SK-N-SH treated with all-trans-retinoic acid at 6 μM for 48 hours (cell line): Measurements from ENCODE around the gene MED27.
A peak's percentile ranks its signal among the peaks of the same experiment; 100 is the strongest.

ENCODE experiments used
- ATAC-seq: fragments of 200-7000 bp; cut with Tn5 transposase; 3 replicates; pipeline ENCODE4 v1.9.1; 2020; ENCODE audit warnings: mild to moderate bottlenecking, moderate library complexity
- ESRRG ChIP-seq: fragments of 250-450 bp; sonication (Bioruptor Pico); IDR thresholded peaks from 2 replicates; pipeline ENCODE4 v1.6.1; 2021; ENCODE audit warnings: mild to moderate bottlenecking
- GLIS3 ChIP-seq: fragments of 250-450 bp; sonication (Bioruptor Pico); IDR thresholded peaks from 2 replicates; pipeline ENCODE4 v1.5.0; 2020; ENCODE audit warnings: mild to moderate bottlenecking, moderate library complexity
- OSR1 ChIP-seq: fragments of 250-450 bp; sonication (Bioruptor Pico); IDR thresholded peaks from 2 replicates; pipeline ENCODE4 v1.8.0; 2022; ENCODE audit warnings: moderate library complexity, mild to moderate bottlenecking, inconsistent platforms
- PPARA ChIP-seq: fragments of 250-450 bp; sonication (Bioruptor Pico); IDR thresholded peaks from 2 replicates; pipeline ENCODE4 v1.5.0; 2020; ENCODE audit warnings: mild to moderate bottlenecking, borderline replicate concordance
- SNAI2 ChIP-seq: fragments of 250-450 bp; sonication (Bioruptor Pico); IDR thresholded peaks from 2 replicates; pipeline ENCODE4 v1.5.0; 2020; ENCODE audit warnings: mild to moderate bottlenecking, moderate library complexity
- TOX ChIP-seq: fragments of 250-450 bp; sonication (Bioruptor Pico); IDR thresholded peaks from 2 replicates; pipeline ENCODE4 v1.8.0; 2021; ENCODE audit warnings: mild to moderate bottlenecking, moderate library complexity, borderline replicate concordance
- ZC3H10 ChIP-seq: fragments of 250-450 bp; sonication (Bioruptor Pico); IDR thresholded peaks from 2 replicates; pipeline ENCODE4 v1.5.1; 2021; ENCODE audit warnings: mild to moderate bottlenecking, moderate library complexity
- ZFP30 ChIP-seq: fragments of 450-650 bp; formaldehyde crosslinking; IDR thresholded peaks from 2 replicates; pipeline ENCODE4 v1.5.0; 2022; ENCODE audit warnings: mild to moderate bottlenecking, moderate library complexity
- ZNF565 ChIP-seq: fragments of 450-650 bp; formaldehyde crosslinking; conservative IDR thresholded peaks from 2 replicates; pipeline ENCODE4 v1.5.0; 2020; ENCODE audit warnings: low read depth, mild to moderate bottlenecking, moderate library complexity
- ZNF70 ChIP-seq: fragments of 450-650 bp; formaldehyde crosslinking; IDR thresholded peaks from 2 replicates; pipeline ENCODE4 v1.5.0; 2020; ENCODE audit warnings: mild to moderate bottlenecking, moderate library complexity
- ZNF8 ChIP-seq: fragments of 450-650 bp; formaldehyde crosslinking; IDR thresholded peaks from 2 replicates; pipeline ENCODE4 v1.5.0; 2020; ENCODE audit warnings: mild to moderate bottlenecking, moderate library complexity
- TF ChIP-seq, protein P1 (sequence below): fragments of 250-450 bp; sonication (Bioruptor Pico); IDR thresholded peaks from 2 replicates; pipeline ENCODE4 v1.8.0; 2021; ENCODE audit warnings: low read depth, mild to moderate bottlenecking, moderate library complexity, borderline replicate concordance
- TF ChIP-seq, protein P2 (sequence below): fragments of 250-450 bp; sonication (Bioruptor Pico); IDR thresholded peaks from 2 replicates; pipeline ENCODE4 v1.5.1; 2021; ENCODE audit warnings: mild to moderate bottlenecking, moderate library complexity
- TF ChIP-seq, protein P3 (sequence below): fragments of 250-450 bp; sonication (Bioruptor Pico); IDR thresholded peaks from 2 replicates; pipeline ENCODE4 v1.8.0; 2020; ENCODE audit warnings: mild to moderate bottlenecking, moderate library complexity, borderline replicate concordance

The MED27 gene

DNA sequence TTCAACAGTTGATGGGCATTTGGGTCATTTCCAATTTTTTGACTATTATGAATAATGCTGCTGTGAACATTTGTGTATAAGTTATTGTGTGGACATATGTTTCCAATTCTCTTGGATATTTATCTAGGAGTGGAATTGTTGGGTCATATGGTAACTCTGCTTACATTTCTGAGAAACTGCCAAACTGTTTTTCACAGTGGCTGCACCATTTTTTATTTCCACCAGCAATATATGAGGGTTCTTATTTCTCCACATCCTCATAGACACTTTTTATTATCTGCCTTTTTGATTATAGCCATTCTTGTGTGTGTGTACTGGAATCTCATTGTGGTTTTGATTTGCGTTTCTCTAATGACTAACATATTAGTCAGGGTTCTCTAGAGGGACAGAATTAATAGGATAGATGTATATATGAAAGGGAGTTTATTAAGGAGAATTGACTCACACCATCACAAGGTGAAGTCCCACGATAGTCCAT is 14.7 kb upstream of the MED27 start (continued):
- TF ChIP-seq, protein P1, sequence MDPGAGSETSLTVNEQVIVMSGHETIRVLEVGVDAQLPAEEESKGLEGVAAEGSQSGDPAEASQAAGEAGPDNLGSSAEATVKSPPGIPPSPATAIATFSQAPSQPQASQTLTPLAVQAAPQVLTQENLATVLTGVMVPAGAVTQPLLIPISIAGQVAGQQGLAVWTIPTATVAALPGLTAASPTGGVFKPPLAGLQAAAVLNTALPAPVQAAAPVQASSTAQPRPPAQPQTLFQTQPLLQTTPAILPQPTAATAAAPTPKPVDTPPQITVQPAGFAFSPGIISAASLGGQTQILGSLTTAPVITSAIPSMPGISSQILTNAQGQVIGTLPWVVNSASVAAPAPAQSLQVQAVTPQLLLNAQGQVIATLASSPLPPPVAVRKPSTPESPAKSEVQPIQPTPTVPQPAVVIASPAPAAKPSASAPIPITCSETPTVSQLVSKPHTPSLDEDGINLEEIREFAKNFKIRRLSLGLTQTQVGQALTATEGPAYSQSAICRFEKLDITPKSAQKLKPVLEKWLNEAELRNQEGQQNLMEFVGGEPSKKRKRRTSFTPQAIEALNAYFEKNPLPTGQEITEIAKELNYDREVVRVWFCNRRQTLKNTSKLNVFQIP (CRISPR knock-in tag): no peak
- TF ChIP-seq ZNF565 (CRISPR knock-in tag): no peak
- TF ChIP-seq ZFP30 (CRISPR knock-in tag): no peak
- no peak for TF ChIP-seq OSR1 (CRISPR knock-in tag)
- TF ChIP-seq ESRRG (CRISPR knock-in tag): no peak
- TF ChIP-seq GLIS3 (CRISPR knock-in tag): no peak
- TF ChIP-seq TOX (CRISPR knock-in tag): peak; percentile 24; the same call in 1 of the 2 replicates
- TF ChIP-seq, protein P2, sequence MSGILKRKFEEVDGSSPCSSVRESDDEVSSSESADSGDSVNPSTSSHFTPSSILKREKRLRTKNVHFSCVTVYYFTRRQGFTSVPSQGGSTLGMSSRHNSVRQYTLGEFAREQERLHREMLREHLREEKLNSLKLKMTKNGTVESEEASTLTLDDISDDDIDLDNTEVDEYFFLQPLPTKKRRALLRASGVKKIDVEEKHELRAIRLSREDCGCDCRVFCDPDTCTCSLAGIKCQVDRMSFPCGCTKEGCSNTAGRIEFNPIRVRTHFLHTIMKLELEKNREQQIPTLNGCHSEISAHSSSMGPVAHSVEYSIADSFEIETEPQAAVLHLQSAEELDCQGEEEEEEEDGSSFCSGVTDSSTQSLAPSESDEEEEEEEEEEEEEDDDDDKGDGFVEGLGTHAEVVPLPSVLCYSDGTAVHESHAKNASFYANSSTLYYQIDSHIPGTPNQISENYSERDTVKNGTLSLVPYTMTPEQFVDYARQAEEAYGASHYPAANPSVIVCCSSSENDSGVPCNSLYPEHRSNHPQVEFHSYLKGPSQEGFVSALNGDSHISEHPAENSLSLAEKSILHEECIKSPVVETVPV: no peak
- no peak for TF ChIP-seq ZNF8 (CRISPR knock-in tag)

DNA sequence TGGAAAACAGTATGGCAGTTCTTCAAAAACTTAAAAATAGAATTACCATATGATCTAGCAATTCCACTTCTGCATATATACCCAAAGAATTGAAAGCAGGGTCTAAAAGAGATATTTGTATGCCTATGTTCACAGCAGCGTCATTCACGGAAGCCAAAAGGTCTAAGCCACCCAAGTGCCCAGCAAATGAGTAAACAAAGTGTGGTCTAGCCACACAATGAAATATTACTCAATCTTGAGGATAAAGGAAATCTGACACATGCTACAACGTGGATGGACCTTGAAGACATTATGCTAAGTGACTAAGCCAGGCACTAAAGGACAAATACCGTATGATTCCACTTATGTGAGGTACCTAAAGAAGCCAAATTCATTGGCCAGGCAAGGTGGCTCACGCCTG is 11.1 kb upstream of the MED27 start:
- no peak for ATAC-seq
- TF ChIP-seq TOX (CRISPR knock-in tag): no peak
- no peak for TF ChIP-seq ZFP30 (CRISPR knock-in tag)

DNA sequence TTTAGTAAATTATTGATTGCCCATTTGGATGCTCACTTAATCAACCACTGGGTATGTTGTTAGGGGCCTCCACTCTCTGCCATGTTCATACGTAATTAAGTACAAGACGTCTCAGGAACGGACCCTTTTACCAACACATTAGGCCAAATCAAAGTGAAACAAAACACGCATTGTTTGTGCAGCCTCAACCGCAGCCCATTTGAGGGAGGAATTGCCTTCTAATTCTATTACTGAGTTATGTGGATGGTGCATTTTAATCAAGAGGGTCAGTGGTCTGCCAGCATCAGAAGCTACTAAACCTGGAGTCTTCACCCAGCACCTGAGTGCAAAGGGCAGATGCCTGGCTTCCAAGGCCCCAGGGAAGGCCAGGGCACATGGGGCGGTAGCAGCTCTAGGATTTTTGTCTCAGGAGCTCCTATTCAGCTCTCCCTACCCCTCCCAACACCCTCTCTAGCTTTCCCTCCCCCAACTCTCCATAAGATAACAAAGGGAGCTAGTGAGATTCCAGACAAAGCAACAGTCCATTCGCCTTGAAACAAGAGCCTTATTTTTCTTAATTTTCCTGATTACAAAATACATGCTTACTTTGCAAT is 7.9 kb upstream of the MED27 start:
- TF ChIP-seq, protein P1 (CRISPR knock-in tag): no peak
- TF ChIP-seq OSR1 (CRISPR knock-in tag): no peak
- TF ChIP-seq ZFP30 (CRISPR knock-in tag): no peak
- ATAC-seq: no peak

DNA sequence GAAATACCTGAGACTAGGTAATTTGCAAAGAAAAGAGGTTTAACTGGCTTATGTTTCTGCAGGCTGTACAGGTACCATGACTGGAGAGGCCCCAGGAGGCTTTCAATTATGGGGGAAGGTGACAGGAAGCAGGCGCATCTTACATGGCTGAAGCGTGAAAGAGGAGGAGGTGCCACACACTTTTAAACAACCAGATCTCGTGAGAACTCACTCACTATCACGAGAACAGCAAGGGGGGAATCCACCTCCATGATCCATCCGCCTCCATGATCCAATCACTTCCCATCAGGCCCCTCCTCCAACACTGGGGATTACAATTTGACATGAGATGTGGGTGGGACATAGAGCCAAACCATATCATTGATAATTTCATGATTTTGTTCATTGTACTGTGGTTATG is 2.5 kb upstream of the MED27 start:
- no peak for ATAC-seq

DNA sequence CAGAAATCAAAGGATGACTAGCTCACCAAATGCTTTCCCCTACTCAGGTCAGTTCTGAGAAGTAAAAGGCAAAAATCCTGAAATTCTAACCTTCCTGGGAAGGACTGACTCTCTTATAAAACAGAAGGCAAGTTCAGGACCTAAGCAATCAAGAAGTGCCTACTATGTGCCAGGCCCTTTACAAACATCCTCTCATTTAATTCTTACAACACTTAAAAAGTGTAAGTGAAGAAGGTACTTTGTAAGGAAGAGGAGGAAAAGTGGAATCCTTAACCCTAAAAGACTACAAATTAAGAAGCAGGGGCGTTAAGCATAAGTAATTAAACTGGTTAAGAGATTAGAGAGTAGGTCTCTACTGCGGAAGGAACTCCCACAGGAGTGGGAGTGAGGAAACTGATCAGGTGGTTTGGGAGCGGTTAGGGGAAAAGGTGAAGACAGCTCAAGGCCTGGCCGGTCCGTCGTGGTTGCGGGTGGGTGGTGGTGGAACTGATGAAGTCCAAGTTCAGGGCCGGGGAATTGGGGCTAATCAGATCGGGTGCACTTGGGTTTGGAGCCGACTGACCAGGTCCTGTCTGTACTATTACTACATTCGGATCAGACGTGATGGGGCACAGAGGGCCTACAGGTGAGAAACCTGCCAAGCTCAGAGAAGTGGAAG is 839 bp downstream of the MED27 start:
- no peak for TF ChIP-seq ZFP30 (CRISPR knock-in tag)
- TF ChIP-seq, protein P2: no peak
- TF ChIP-seq ZC3H10: no peak
- TF ChIP-seq SNAI2: no peak
- ATAC-seq: peak; percentile 49

More for the DNA sequence above, 2.5 kb upstream of the MED27 start:
- no peak for TF ChIP-seq ZNF70 (CRISPR knock-in tag)
- TF ChIP-seq, protein P3, sequence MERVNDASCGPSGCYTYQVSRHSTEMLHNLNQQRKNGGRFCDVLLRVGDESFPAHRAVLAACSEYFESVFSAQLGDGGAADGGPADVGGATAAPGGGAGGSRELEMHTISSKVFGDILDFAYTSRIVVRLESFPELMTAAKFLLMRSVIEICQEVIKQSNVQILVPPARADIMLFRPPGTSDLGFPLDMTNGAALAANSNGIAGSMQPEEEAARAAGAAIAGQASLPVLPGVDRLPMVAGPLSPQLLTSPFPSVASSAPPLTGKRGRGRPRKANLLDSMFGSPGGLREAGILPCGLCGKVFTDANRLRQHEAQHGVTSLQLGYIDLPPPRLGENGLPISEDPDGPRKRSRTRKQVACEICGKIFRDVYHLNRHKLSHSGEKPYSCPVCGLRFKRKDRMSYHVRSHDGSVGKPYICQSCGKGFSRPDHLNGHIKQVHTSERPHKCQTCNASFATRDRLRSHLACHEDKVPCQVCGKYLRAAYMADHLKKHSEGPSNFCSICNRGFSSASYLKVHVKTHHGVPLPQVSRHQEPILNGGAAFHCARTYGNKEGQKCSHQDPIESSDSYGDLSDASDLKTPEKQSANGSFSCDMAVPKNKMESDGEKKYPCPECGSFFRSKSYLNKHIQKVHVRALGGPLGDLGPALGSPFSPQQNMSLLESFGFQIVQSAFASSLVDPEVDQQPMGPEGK: no peak
- no peak for TF ChIP-seq GLIS3 (CRISPR knock-in tag)
- no peak for TF ChIP-seq PPARA (CRISPR knock-in tag)
